Measurements from ENCODE around the gene CIB4.

CIB4 gene

DNA sequence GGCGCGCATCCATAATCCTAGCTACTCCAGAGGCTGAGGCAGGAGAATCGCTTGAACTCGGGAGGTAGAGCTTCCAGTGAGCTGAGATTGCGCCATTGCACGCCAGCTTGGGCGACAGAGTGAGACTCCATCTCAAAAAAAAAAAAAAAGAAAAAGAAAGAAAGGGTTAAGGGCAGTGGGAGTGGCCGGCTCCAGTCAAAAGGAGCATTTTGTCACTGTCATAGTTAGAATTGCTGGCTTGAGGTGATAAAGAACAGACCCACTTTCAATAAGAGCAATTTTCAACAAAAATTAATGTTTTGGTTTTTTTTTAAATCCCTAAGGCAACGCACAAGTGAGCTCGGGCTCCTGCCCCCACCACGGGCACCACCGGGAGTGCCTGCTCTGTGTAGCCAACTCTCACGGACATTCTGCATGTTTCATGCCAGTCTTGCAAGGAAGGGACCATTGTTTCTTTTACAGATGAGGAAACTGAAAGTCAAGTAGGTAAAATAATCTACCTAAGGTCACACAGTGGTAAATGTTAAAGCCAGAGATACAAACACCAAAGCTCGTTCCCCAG, 8.5 kb downstream of the CIB4 start:
- H3K36me3 ChIP-seq (ENCODE audit: control insufficient read depth in 2 of 2, insufficient read depth in 2 of 2, low read length in 2 of 2) = no peaks in the 10 kb centered on the region
- no peaks in the 10 kb centered on the region for H3K27me3 ChIP-seq (ENCODE audit: control insufficient read depth in 1 of 2, insufficient read depth in 2 of 2, low read length in 2 of 2)
- H3K4me1 ChIP-seq (ENCODE audit: control insufficient read depth, insufficient read depth, low read length) = peaks cover 18% of the 10 kb centered on the region
- H3K27ac ChIP-seq (ENCODE audit: low read length) = no peak overlapping the region
- H3K4me3 ChIP-seq (ENCODE audit: low read length in 2 of 2) = peak overlapping the region in 1 of 2 donors; percentile 29
- no peaks in the 10 kb centered on the region for H3K9me3 ChIP-seq (ENCODE audit: control insufficient read depth in 2 of 2, low read length in 2 of 2)
- H3K9ac ChIP-seq (ENCODE audit: low read length in 2 of 2) = no peak overlapping the region

GRCh38 chr2:26631401-26632170, 9.6 kb downstream of the CIB4 start:
- Histone ChIP-seq H3K27ac (ENCODE audit: low read length) (no peak overlapping the region), H3K27me3 (ENCODE audit: control insufficient read depth in 1 of 2, insufficient read depth in 2 of 2, low read length in 2 of 2) (no peaks in the 10 kb centered on the region), H3K4me1 (ENCODE audit: control insufficient read depth, insufficient read depth, low read length) (peaks cover 18% of the 10 kb centered on the region), H3K9me3 (ENCODE audit: control insufficient read depth in 2 of 2, low read length in 2 of 2) (no peaks in the 10 kb centered on the region), H3K36me3 (ENCODE audit: control insufficient read depth in 2 of 2, insufficient read depth in 2 of 2, low read length in 2 of 2) (no peaks in the 10 kb centered on the region), H3K4me3 (ENCODE audit: low read length in 2 of 2) (no peak overlapping the region), H3K9ac (ENCODE audit: low read length in 2 of 2) (no peak overlapping the region)

DNA sequence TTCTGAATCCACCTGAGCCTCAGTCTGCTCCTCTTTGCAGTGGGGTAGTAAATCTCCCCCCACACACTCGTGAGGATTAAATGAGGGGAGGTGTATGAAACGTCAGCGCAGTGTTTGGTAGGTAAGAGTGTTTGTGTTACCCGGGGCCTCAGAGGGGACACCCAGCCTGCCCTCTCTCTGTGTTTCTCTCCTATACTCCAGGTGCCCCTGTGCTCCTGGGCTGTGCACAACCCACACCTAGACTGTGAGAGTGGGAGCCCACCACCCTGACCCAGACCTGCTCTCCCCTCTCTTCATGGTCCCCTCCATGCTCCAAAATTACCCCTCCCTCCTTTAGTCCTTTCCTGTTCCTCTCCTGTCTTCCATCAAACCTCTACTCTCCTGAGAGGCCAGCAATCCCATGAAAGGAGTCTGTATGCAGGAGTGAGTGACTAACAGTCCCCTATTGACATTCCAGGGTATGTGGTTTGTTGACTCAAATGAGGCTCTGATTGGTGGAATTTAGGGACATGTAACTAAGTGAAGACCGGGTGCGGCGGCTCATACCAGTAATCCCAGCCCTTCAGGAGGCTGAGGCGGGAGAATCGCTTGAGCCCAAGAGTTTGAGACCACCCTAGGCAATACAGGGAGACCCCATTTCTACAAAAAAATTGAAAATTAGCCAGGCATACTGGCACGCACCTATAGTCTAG, 10.4 kb downstream of the CIB4 start:
- H3K9me3 ChIP-seq (ENCODE audit: control insufficient read depth in 2 of 2, low read length in 2 of 2) = no peaks in the 10 kb centered on the region
- H3K27me3 ChIP-seq (ENCODE audit: control insufficient read depth in 1 of 2, insufficient read depth in 2 of 2, low read length in 2 of 2) = no peaks in the 10 kb centered on the region
- H3K27ac ChIP-seq (ENCODE audit: low read length) = no peak overlapping the region

DNA sequence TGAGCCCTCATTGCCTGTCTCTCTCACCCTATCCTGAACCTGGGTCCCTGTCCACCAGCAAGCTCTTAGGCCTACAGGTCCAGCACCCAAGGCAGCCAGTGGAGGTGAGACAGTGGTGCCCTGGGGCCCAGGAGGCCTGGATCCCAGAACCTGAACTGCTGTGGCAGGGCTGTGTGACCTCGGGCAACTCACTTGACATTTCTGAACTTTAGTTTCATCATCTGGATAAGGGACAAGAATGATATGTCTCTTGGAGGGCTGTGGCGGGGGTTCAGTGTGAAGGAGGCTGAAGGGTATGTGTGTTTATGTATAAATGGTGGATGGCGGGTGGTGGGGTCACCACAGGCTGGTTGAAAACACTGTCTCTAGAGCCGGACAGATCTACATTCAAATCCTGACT, 10.9 kb downstream of the CIB4 start:
- H3K36me3 ChIP-seq (ENCODE audit: control insufficient read depth in 2 of 2, insufficient read depth in 2 of 2, low read length in 2 of 2) = no peaks in the 10 kb centered on the region
- no peaks in the 10 kb centered on the region for H3K27me3 ChIP-seq (ENCODE audit: control insufficient read depth in 1 of 2, insufficient read depth in 2 of 2, low read length in 2 of 2)
- peaks cover 18% of the 10 kb centered on the region for H3K4me1 ChIP-seq (ENCODE audit: control insufficient read depth, insufficient read depth, low read length)
- no peak overlapping the region for H3K27ac ChIP-seq (ENCODE audit: low read length)
- no peak overlapping the region for H3K9ac ChIP-seq (ENCODE audit: low read length in 2 of 2)
- no peak overlapping the region for H3K4me3 ChIP-seq (ENCODE audit: low read length in 2 of 2)
- no peaks in the 10 kb centered on the region for H3K9me3 ChIP-seq (ENCODE audit: control insufficient read depth in 2 of 2, low read length in 2 of 2)

More for the DNA sequence above, 10.4 kb downstream of the CIB4 start:
- H3K4me3 ChIP-seq (ENCODE audit: low read length in 2 of 2) = no peak overlapping the region
- H3K36me3 ChIP-seq (ENCODE audit: control insufficient read depth in 2 of 2, insufficient read depth in 2 of 2, low read length in 2 of 2) = no peaks in the 10 kb centered on the region
- H3K9ac ChIP-seq (ENCODE audit: low read length in 2 of 2) = no peak overlapping the region
- peaks cover 18% of the 10 kb centered on the region for H3K4me1 ChIP-seq (ENCODE audit: control insufficient read depth, insufficient read depth, low read length)

- H3K27ac ChIP-seq (ENCODE audit: low read length) = no peak overlapping the region
- H3K27me3 ChIP-seq (ENCODE audit: control insufficient read depth in 1 of 2, insufficient read depth in 2 of 2, low read length in 2 of 2) = no peaks in the 10 kb centered on the region
- no peak overlapping the region for H3K9ac ChIP-seq (ENCODE audit: low read length in 2 of 2)
- no peaks in the 10 kb centered on the region for H3K36me3 ChIP-seq (ENCODE audit: control insufficient read depth in 2 of 2, insufficient read depth in 2 of 2, low read length in 2 of 2)
- no peaks in the 10 kb centered on the region for H3K9me3 ChIP-seq (ENCODE audit: control insufficient read depth in 2 of 2, low read length in 2 of 2)
- H3K4me1 ChIP-seq (ENCODE audit: control insufficient read depth, insufficient read depth, low read length) = peaks cover 18% of the 10 kb centered on the region
- no peak overlapping the region for H3K4me3 ChIP-seq (ENCODE audit: low read length in 2 of 2)
These were observed 11.4 kb downstream of the CIB4 start for GRCh38 chr2:26629751-26630150.

- no peak overlapping the region for H3K4me3 ChIP-seq (ENCODE audit: low read length in 2 of 2)
- no peak overlapping the region for H3K9ac ChIP-seq (ENCODE audit: low read length in 2 of 2)
- no peaks in the 10 kb centered on the region for H3K36me3 ChIP-seq (ENCODE audit: control insufficient read depth in 2 of 2, insufficient read depth in 2 of 2, low read length in 2 of 2)
- H3K9me3 ChIP-seq (ENCODE audit: control insufficient read depth in 2 of 2, low read length in 2 of 2) = no peaks in the 10 kb centered on the region
- H3K27me3 ChIP-seq (ENCODE audit: control insufficient read depth in 1 of 2, insufficient read depth in 2 of 2, low read length in 2 of 2) = no peaks in the 10 kb centered on the region
- peaks cover 18% of the 10 kb centered on the region for H3K4me1 ChIP-seq (ENCODE audit: control insufficient read depth, insufficient read depth, low read length)
- H3K27ac ChIP-seq (ENCODE audit: low read length) = no peak overlapping the region
These were observed 11.9 kb downstream of the CIB4 start for GRCh38 chr2:26629346-26629630.

GRCh38 chr2:26628561-26629345, 12.4 kb downstream of the CIB4 start:
- no peak overlapping the region for H3K9ac ChIP-seq (ENCODE audit: low read length in 2 of 2)
- no peaks in the 10 kb centered on the region for H3K27me3 ChIP-seq (ENCODE audit: control insufficient read depth in 1 of 2, insufficient read depth in 2 of 2, low read length in 2 of 2)
- H3K9me3 ChIP-seq (ENCODE audit: control insufficient read depth in 2 of 2, low read length in 2 of 2) = no peaks in the 10 kb centered on the region
- H3K4me3 ChIP-seq (ENCODE audit: low read length in 2 of 2) = no peak overlapping the region
- no peak overlapping the region for H3K27ac ChIP-seq (ENCODE audit: low read length)
- H3K36me3 ChIP-seq (ENCODE audit: control insufficient read depth in 2 of 2, insufficient read depth in 2 of 2, low read length in 2 of 2) = no peaks in the 10 kb centered on the region
- peaks cover 14% of the 10 kb centered on the region for H3K4me1 ChIP-seq (ENCODE audit: control insufficient read depth, insufficient read depth, low read length)

DNA sequence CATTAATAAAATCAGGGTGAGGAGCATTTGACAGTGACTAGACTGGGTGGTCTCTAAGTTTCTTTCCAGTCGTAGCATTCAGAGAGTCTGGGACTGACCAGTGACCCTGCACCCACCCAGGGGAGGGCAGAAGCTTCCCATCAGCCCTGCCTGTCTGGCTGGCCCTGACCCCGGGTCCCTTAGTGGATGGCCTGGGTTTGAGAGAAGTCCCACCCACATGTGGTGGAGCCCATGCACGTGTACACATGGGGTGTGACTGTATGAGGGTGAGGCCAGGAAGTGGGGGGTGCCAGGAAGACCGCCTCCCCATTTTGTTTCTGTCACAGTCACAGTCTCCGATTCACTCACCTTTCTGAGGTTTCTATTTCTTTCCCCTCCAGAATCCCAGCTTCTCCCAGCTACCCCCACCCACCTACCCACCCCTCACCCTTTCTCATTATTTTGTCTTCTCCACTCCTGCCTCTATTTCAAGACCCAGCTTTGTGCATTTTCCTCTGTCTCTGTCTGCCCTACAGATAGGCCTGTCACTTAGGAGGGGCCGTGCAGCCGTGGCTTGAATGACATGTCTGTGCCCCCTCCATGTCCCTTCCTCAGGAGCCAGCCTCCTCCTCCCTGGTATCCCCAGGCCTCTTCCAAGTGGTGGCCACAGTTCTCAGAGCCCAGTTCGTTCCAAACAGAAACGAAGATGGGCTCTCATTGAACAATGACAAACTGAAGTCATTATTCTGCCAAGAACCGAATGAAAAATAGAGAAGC, 13.6 kb downstream of the CIB4 start:
- H3K9ac ChIP-seq (ENCODE audit: low read length in 2 of 2) = no peak overlapping the region
- H3K27me3 ChIP-seq (ENCODE audit: control insufficient read depth in 1 of 2, insufficient read depth in 2 of 2, low read length in 2 of 2) = no peaks in the 10 kb centered on the region
- H3K27ac ChIP-seq (ENCODE audit: low read length) = no peak overlapping the region
- H3K4me1 ChIP-seq (ENCODE audit: control insufficient read depth, insufficient read depth, low read length) = peaks cover 3% of the 10 kb centered on the region
- no peaks in the 10 kb centered on the region for H3K9me3 ChIP-seq (ENCODE audit: control insufficient read depth in 2 of 2, low read length in 2 of 2)
- no peaks in the 10 kb centered on the region for H3K36me3 ChIP-seq (ENCODE audit: control insufficient read depth in 2 of 2, insufficient read depth in 2 of 2, low read length in 2 of 2)
- H3K4me3 ChIP-seq (ENCODE audit: low read length in 2 of 2) = no peak overlapping the region

GRCh38 chr2:26626606-26627005, 14.6 kb downstream of the CIB4 start:
- Histone ChIP-seq H3K27ac (ENCODE audit: low read length) (no peak overlapping the region), H3K9me3 (ENCODE audit: control insufficient read depth in 2 of 2, low read length in 2 of 2) (no peaks in the 10 kb centered on the region), H3K4me1 (ENCODE audit: control insufficient read depth, insufficient read depth, low read length) (peaks cover 2% of the 10 kb centered on the region), H3K27me3 (ENCODE audit: control insufficient read depth in 1 of 2, insufficient read depth in 2 of 2, low read length in 2 of 2) (no peaks in the 10 kb centered on the region), H3K36me3 (ENCODE audit: control insufficient read depth in 2 of 2, insufficient read depth in 2 of 2, low read length in 2 of 2) (no peaks in the 10 kb centered on the region), H3K9ac (ENCODE audit: low read length in 2 of 2) (no peak overlapping the region), H3K4me3 (ENCODE audit: low read length in 2 of 2) (no peak overlapping the region)
